H9 (cell line): Measurements from ENCODE around the gene CSDE1. TPM values are rescaled to one million over a fixed set of nuclear protein-coding genes. Genes with fewer than 3 reads are reported as not detected.

Experiments used
- DNase-seq: peaks from one replicate; pipeline ENCODE4 v3.0.0-alpha.2; 2017
- H2AFZ ChIP-seq: one replicate; pipeline ENCODE4 v1.6.1; 2013; ENCODE audit warnings: mild to moderate bottlenecking, low read length, control low read depth, moderate library complexity
- H2AK5ac ChIP-seq: 2 replicates; pipeline ENCODE4 v1.6.1; 2013; ENCODE audit warnings: low read length, control low read depth, mixed read lengths; ENCODE audit not compliant: insufficient read length
- H2BK120ac ChIP-seq: one replicate; pipeline ENCODE4 v1.6.1; 2013; ENCODE audit warnings: low read depth, mild to moderate bottlenecking, low read length, control low read depth, inconsistent platforms; ENCODE audit not compliant: poor library complexity, severe bottlenecking
- H2BK12ac ChIP-seq: 2 replicates; pipeline ENCODE4 v1.6.1; 2013; ENCODE audit warnings: low read length, control low read depth, mixed read lengths, low read depth; ENCODE audit not compliant: insufficient read length
- H2BK15ac ChIP-seq: 2 replicates; pipeline ENCODE4 v1.6.1; 2013; ENCODE audit warnings: low read depth, low read length, control low read depth
- H2BK20ac ChIP-seq: one replicate; pipeline ENCODE4 v1.6.1; 2013; ENCODE audit warnings: low read depth, mild to moderate bottlenecking, low read length, control low read depth, inconsistent platforms; ENCODE audit not compliant: poor library complexity, severe bottlenecking
- H2BK5ac ChIP-seq: 2 replicates; pipeline ENCODE4 v1.6.1; 2013; ENCODE audit warnings: low read length, control low read depth, mixed read lengths; ENCODE audit not compliant: insufficient read length
- H3K14ac ChIP-seq: 2 replicates; pipeline ENCODE4 v1.6.1; 2013; ENCODE audit warnings: low read length, control low read depth; ENCODE audit not compliant: insufficient read depth
- H3K18ac ChIP-seq: 2 replicates; pipeline ENCODE4 v1.6.1; 2013; ENCODE audit warnings: low read depth, mild to moderate bottlenecking, mixed read lengths, low read length, control low read depth; ENCODE audit not compliant: insufficient read length
- H3K23ac ChIP-seq: 2 replicates; pipeline ENCODE4 v1.6.1; 2013; ENCODE audit warnings: low read length, control low read depth, mixed read lengths, low read depth; ENCODE audit not compliant: insufficient read length
- H3K23me2 ChIP-seq: 2 replicates; pipeline ENCODE4 v1.6.1; 2013; ENCODE audit warnings: low read depth, mild to moderate bottlenecking, mixed read lengths, low read length, control low read depth; ENCODE audit not compliant: insufficient read length, poor library complexity, severe bottlenecking
- H3K27ac ChIP-seq: 2 replicates; pipeline ENCODE4 v1.5.1; 2013; ENCODE audit warnings: low read length, control low read depth, mixed read lengths, low read depth; ENCODE audit not compliant: insufficient read length
- H3K27me3 ChIP-seq: 2 replicates; pipeline ENCODE4 v1.6.1; 2013; ENCODE audit warnings: low read length, control low read depth, inconsistent platforms; ENCODE audit not compliant: insufficient read depth
- H3K4ac ChIP-seq: 2 replicates; pipeline ENCODE4 v1.6.1; 2013; ENCODE audit warnings: low read depth, mild to moderate bottlenecking, control low read depth, inconsistent platforms, low read length, moderate library complexity
- H3K4me1 ChIP-seq: 2 replicates; pipeline ENCODE4 v1.6.1; 2013; ENCODE audit warnings: low read length, control low read depth, inconsistent platforms; ENCODE audit not compliant: insufficient read depth
- H3K4me2 ChIP-seq: 2 replicates; pipeline ENCODE4 v1.6.1; 2013; ENCODE audit warnings: low read length, control low read depth, mixed read lengths; ENCODE audit not compliant: insufficient read length, insufficient read depth
- H3K56ac ChIP-seq: 2 replicates; pipeline ENCODE4 v1.6.1; 2013; ENCODE audit warnings: low read depth, mild to moderate bottlenecking, mixed read lengths, low read length, control low read depth; ENCODE audit not compliant: insufficient read length
- H3K79me1 ChIP-seq: 2 replicates; pipeline ENCODE4 v1.6.1; 2013; ENCODE audit warnings: low read depth, mild to moderate bottlenecking, moderate library complexity, low read length, control low read depth, inconsistent platforms; ENCODE audit not compliant: insufficient read depth, poor library complexity, severe bottlenecking
- H3K79me2 ChIP-seq: 2 replicates; pipeline ENCODE4 v1.6.1; 2013; ENCODE audit warnings: low read length, control low read depth, inconsistent platforms; ENCODE audit not compliant: insufficient read depth
- H3K9ac ChIP-seq: 2 replicates; pipeline ENCODE4 v1.6.1; 2013; ENCODE audit warnings: low read length, control low read depth, mixed read lengths; ENCODE audit not compliant: insufficient read length; ENCODE audit errors: extremely low read depth
- H3K9me3 ChIP-seq: one replicate; pipeline ENCODE4 v1.6.1; 2013; ENCODE audit warnings: low read depth, low read length, inconsistent platforms; ENCODE audit not compliant: control insufficient read depth
- H3T11ph ChIP-seq: one replicate; pipeline ENCODE4 v1.6.1; 2013; ENCODE audit warnings: mild to moderate bottlenecking, low read length, control low read depth, inconsistent platforms
- H4K20me1 ChIP-seq: one replicate; pipeline ENCODE4 v1.6.1; 2013; ENCODE audit not compliant: control insufficient read depth, insufficient read length, insufficient read depth
- H4K5ac ChIP-seq: 2 replicates; pipeline ENCODE4 v1.6.1; 2013; ENCODE audit warnings: low read depth, mild to moderate bottlenecking, mixed read lengths, low read length, control low read depth; ENCODE audit not compliant: insufficient read length
- H4K8ac ChIP-seq: replicated peaks from 2 replicates; pipeline ENCODE4 v1.6.1; 2013; ENCODE audit warnings: low read length, control low read depth, mixed read lengths, low read depth; ENCODE audit not compliant: insufficient read length
- H4K91ac ChIP-seq: 2 replicates; pipeline ENCODE4 v1.6.1; 2013; ENCODE audit warnings: low read depth, mild to moderate bottlenecking, moderate library complexity, mixed read lengths, low read length, control low read depth; ENCODE audit not compliant: insufficient read length
- H3K27ac Mint-ChIP-seq, 3 experiments: 2 replicates in 2 of 3; 3 replicates in 1 of 3; pipeline ENCODE4 v1.8.0; 2020 to 2021; ENCODE audit warnings: mixed read lengths in 3 of 3, mild to moderate bottlenecking in 1 of 3, moderate library complexity in 1 of 3
- H3K27me3 Mint-ChIP-seq: 2 replicates; pipeline ENCODE4 v1.8.0; 2021; ENCODE audit warnings: low read depth, mild to moderate bottlenecking, moderate library complexity, mixed read lengths
- H3K36me3 Mint-ChIP-seq, 3 experiments: 2 replicates in 2 of 3; 3 replicates in 1 of 3; pipeline ENCODE4 v1.8.0; 2020 to 2021; ENCODE audit warnings: low read depth in 3 of 3, mixed read lengths in 3 of 3; ENCODE audit not compliant: insufficient read depth in 1 of 3
- H3K4me1 Mint-ChIP-seq, 2 experiments: 2 replicates each; pipeline ENCODE4 v1.8.0; 2020; ENCODE audit warnings: mixed read lengths in 2 of 2
- H3K4me3 Mint-ChIP-seq, 2 experiments: 2 replicates in 1 of 2; 3 replicates in 1 of 2; pipeline ENCODE4 v1.8.0; 2020 to 2021; ENCODE audit warnings: mild to moderate bottlenecking in 2 of 2, mixed read lengths in 2 of 2, moderate library complexity in 1 of 2
- H3K9me3 Mint-ChIP-seq, 2 experiments: 2 replicates in 1 of 2; 3 replicates in 1 of 2; pipeline ENCODE4 v1.8.0; 2020; ENCODE audit warnings: mild to moderate bottlenecking in 2 of 2, mixed read lengths in 2 of 2, moderate library complexity in 1 of 2
- WGBS: extraction: QIAGEN DNeasy Blood & Tissue Kit; methylation state at CpG from one replicate; pipeline ENCODE4 v1.1.7; 2013; ENCODE audit warnings: missing lambda C conversion rate, low lambda C conversion rate, mixed read lengths; ENCODE audit not compliant: insufficient read length; ENCODE audit errors: extremely low coverage; 5-methylcytosine and 5-hydroxymethylcytosine counted together
- total RNA-seq: library from RNA; stranded (reverse); gene quantifications from 2 replicates; pipeline ENCODE4 v1.2.1, GENCODE V29; 2021
- TF ChIP-seq, protein P1 (sequence below): fragments of 200-600 bp; sonication (generic); conservative IDR thresholded peaks from 3 replicates; pipeline ENCODE4 v1.8.0; 2021; ENCODE audit warnings: antibody characterized with exemption, mild to moderate bottlenecking

The CSDE1 gene
- total RNA-seq, 1 experiment from 2014 or later = 645 TPM

GRCh38 chr1:114671939-114672275, 85.9 kb downstream of the CSDE1 start:
- no peak overlapping the region for H3K4me3 Mint-ChIP-seq
- no peak overlapping the region for H3K23ac ChIP-seq
- H3K9ac ChIP-seq = no peak overlapping the region
- WGBS = no CpG with 5 or more reads among the region's 7 CpGs
- H2BK120ac ChIP-seq = no peak overlapping the region
- peaks cover 32% of the 10 kb centered on the region for H3K27me3 Mint-ChIP-seq
- no peaks in the 10 kb centered on the region for H3K9me3 ChIP-seq
- H2AFZ ChIP-seq = no peak overlapping the region
- no peak overlapping the region for H2BK5ac ChIP-seq
- no peak overlapping the region for H3K56ac ChIP-seq
- H3T11ph ChIP-seq = no peak overlapping the region
- H2AK5ac ChIP-seq = no peak overlapping the region
- no peak for DNase-seq
- no peak overlapping the region for H3K4me2 ChIP-seq
- no peak overlapping the region for H3K27ac ChIP-seq
- H3K36me3 Mint-ChIP-seq = no peaks in the 10 kb centered on the region
- H3K23me2 ChIP-seq = peaks cover 14% of the 10 kb centered on the region
- no peak overlapping the region for H3K14ac ChIP-seq
- no peak overlapping the region for H3K18ac ChIP-seq
- H3K4ac ChIP-seq = no peak overlapping the region
- H3K27ac Mint-ChIP-seq = no peak overlapping the region
- H4K20me1 ChIP-seq = no peaks in the 10 kb centered on the region
- H3K27me3 ChIP-seq = no peaks in the 10 kb centered on the region
- no peaks in the 10 kb centered on the region for H3K79me2 ChIP-seq
- TF ChIP-seq, protein P1, sequence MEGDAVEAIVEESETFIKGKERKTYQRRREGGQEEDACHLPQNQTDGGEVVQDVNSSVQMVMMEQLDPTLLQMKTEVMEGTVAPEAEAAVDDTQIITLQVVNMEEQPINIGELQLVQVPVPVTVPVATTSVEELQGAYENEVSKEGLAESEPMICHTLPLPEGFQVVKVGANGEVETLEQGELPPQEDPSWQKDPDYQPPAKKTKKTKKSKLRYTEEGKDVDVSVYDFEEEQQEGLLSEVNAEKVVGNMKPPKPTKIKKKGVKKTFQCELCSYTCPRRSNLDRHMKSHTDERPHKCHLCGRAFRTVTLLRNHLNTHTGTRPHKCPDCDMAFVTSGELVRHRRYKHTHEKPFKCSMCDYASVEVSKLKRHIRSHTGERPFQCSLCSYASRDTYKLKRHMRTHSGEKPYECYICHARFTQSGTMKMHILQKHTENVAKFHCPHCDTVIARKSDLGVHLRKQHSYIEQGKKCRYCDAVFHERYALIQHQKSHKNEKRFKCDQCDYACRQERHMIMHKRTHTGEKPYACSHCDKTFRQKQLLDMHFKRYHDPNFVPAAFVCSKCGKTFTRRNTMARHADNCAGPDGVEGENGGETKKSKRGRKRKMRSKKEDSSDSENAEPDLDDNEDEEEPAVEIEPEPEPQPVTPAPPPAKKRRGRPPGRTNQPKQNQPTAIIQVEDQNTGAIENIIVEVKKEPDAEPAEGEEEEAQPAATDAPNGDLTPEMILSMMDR = no peak
- H3K9me3 Mint-ChIP-seq = no peaks in the 10 kb centered on the region; a peak in 1 of 5 replicates
- H2BK15ac ChIP-seq = no peak overlapping the region
- no peak overlapping the region for H2BK12ac ChIP-seq
- no peak overlapping the region for H4K8ac ChIP-seq
- H4K91ac ChIP-seq = no peak overlapping the region
- peaks cover 9% of the 10 kb centered on the region in 2 experiments for H3K4me1 Mint-ChIP-seq
- no peaks in the 10 kb centered on the region for H3K4me1 ChIP-seq
- H4K5ac ChIP-seq = no peak overlapping the region
- H3K79me1 ChIP-seq = no peaks in the 10 kb centered on the region
- H2BK20ac ChIP-seq = no peak overlapping the region
